Gastroesophageal sphincter (tissue), 4 donors: ENCODE results near the gene PDK4. TPM values are rescaled to one million over a fixed set of nuclear protein-coding genes. Genes with fewer than 3 reads are reported as not detected.
"Not testable (repeated sequence)": the region's sequence is repeated elsewhere in the genome, so short reads cannot be mapped to it uniquely, and the experiment has no call there.

Experiments used
- ATAC-seq: fragments of 150-250 bp; one replicate; pipeline ENCODE4 v1.9.1; 2016; ENCODE audit warnings: mild to moderate bottlenecking, moderate library complexity
- H3K27ac ChIP-seq, 4 donors: fragments of 200-600 bp; sonication (generic) in 3 of 4; 1 replicate in 3 of 4; 2 replicates in 1 of 4; pipeline ENCODE4 v1.5.1; 2016 to 2019
- H3K27me3 ChIP-seq: fragments of 200-600 bp; sonication (generic); one replicate; pipeline ENCODE4 v1.5.1; 2019
- H3K36me3 ChIP-seq, 2 donors: fragments of 200-600 bp; sonication (generic); one replicate each; pipeline ENCODE4 v1.5.1; 2019; ENCODE audit warnings: control low read depth in 1 of 2
- H3K4me1 ChIP-seq, 3 donors: fragments of 200-600 bp; sonication (generic); 1 replicate in 2 of 3; 2 replicates in 1 of 3; pipeline ENCODE4 v1.5.1; 2016 to 2019; ENCODE audit warnings: control low read depth in 2 of 3
- H3K4me3 ChIP-seq, 2 donors: fragments of 200-600 bp; sonication (generic); one replicate each; pipeline ENCODE4 v1.5.1; 2019; ENCODE audit warnings: mild to moderate bottlenecking in 1 of 2, moderate library complexity in 1 of 2
- H3K9me3 ChIP-seq, 3 donors: fragments of 200-600 bp; sonication (generic); one replicate each; pipeline ENCODE4 v1.5.1; 2017 to 2019; ENCODE audit warnings: control low read depth in 2 of 3
- EP300 ChIP-seq: sonication (generic); formaldehyde crosslinking; IDR thresholded peaks from one replicate; pipeline ENCODE4 v1.6.1; 2017; ENCODE audit warnings: antibody characterized with exemption, mild to moderate bottlenecking
- POLR2A ChIP-seq, 2 donors: fragments of 450-650 bp; IDR thresholded peaks; one replicate each; pipeline ENCODE4 v1.6.1; 2017; ENCODE audit warnings: antibody characterized with exemption in 2 of 2, mild to moderate bottlenecking in 2 of 2, moderate library complexity in 1 of 2
- POLR2AphosphoS5 ChIP-seq: sonication (generic); formaldehyde crosslinking; IDR thresholded peaks from one replicate; pipeline ENCODE4 v1.6.1; 2017; ENCODE audit warnings: antibody characterized with exemption
- WGBS, 2 donors: methylation state at CpG; one replicate each; pipeline ENCODE4 v1.1.5; 2018; ENCODE audit warnings: low coverage in 1 of 2; 5-methylcytosine and 5-hydroxymethylcytosine counted together
- total RNA-seq, 4 donors: library from RNA; depleted of rRNA; stranded (reverse); fragments of >200 nt; gene quantifications; one replicate each; pipeline ENCODE4 v1.1.0, GENCODE V29; 2016
- TF ChIP-seq, protein P1 (sequence below), 4 experiments: fragments of 200-600 bp in 2 of 4; fragments of 450-650 bp in 2 of 4; sonication (generic) in 1 of 4; IDR thresholded peaks; one replicate each; pipeline ENCODE4 v1.5.1; 2017 to 2019; ENCODE audit warnings: antibody characterized with exemption in 4 of 4, mild to moderate bottlenecking in 2 of 4, moderate library complexity in 2 of 4

Gene PDK4
- total RNA-seq, 4 donors from 2014 or later: 208 to 842 (median 506) TPM

DNA sequence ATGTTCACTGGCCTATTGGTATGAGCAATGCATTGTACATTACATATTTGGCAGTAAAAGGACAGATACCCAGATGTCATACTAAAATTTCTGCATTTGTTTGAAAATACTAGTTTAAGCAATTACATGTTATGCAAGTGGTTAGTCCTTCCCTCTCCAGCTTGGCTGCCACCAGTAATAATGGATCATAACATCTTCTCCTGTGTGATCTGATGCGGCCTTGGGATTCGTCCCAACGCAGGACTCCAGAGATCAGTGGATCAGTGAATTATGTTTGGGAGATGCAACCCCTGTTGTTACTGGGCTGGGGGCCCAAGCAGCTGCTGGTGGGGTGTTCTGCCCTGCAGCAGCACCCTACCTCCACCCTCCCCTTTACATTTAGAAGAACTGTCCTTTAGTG lies 11.2 kb upstream of the PDK4 start:
- peaks cover 27 to 57% (median 28%) of the 10 kb centered on the region in 3 donors for H3K4me1 ChIP-seq
- H3K27me3 ChIP-seq: no peaks in the 10 kb centered on the region
- no peaks in the 10 kb centered on the region for H3K36me3 ChIP-seq
- TF ChIP-seq, protein P1, sequence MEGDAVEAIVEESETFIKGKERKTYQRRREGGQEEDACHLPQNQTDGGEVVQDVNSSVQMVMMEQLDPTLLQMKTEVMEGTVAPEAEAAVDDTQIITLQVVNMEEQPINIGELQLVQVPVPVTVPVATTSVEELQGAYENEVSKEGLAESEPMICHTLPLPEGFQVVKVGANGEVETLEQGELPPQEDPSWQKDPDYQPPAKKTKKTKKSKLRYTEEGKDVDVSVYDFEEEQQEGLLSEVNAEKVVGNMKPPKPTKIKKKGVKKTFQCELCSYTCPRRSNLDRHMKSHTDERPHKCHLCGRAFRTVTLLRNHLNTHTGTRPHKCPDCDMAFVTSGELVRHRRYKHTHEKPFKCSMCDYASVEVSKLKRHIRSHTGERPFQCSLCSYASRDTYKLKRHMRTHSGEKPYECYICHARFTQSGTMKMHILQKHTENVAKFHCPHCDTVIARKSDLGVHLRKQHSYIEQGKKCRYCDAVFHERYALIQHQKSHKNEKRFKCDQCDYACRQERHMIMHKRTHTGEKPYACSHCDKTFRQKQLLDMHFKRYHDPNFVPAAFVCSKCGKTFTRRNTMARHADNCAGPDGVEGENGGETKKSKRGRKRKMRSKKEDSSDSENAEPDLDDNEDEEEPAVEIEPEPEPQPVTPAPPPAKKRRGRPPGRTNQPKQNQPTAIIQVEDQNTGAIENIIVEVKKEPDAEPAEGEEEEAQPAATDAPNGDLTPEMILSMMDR (IDR thresholded peaks at IDR 0.05): no peak
- no peak for TF ChIP-seq POLR2AphosphoS5
- TF ChIP-seq POLR2A (IDR thresholded peaks at IDR 0.05): no peak
- TF ChIP-seq EP300: no peak
- no peaks in the 10 kb centered on the region for H3K9me3 ChIP-seq
- WGBS, 2 donors: 40 to 100% methylated on average over 3 of the region's 3 CpGs
- peak; percentile 4 for ATAC-seq
- no peak overlapping the region for H3K4me3 ChIP-seq
- peak overlapping the region in 3 of 4 donors; percentile 92 to 95 (median 92) for H3K27ac ChIP-seq

DNA sequence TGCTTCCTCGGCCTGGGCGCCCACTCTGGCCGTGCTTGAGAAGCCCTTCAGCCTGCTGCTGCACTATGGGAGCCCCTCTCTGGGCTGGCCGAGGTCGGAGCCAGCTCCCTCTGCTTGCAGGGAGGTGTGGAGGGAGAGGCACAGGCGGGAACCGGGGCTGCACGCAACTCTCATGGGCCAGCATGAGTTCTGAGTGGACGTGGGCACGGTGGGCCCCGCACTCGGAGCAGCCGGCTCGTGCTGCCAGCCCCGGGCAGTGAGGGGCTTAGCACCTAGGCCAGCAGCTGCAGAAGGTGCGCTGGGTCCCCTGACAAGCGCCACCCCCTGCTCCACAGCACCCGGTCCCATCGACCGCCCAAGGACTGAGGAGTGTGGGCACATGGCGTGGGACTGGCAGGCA lies 9.0 kb upstream of the PDK4 start:
- no peaks in the 10 kb centered on the region for H3K36me3 ChIP-seq
- WGBS, 2 donors: no CpG with 5 or more reads among the region's 21 CpGs
- H3K27ac ChIP-seq: peak overlapping the region in 2 of 4 donors; percentile 92 to 95
- H3K9me3 ChIP-seq: no peaks in the 10 kb centered on the region
- TF ChIP-seq, protein P1 (IDR thresholded peaks at IDR 0.05): no peak
- TF ChIP-seq POLR2AphosphoS5 (no peak), EP300 (no peak), POLR2A (IDR thresholded peaks at IDR 0.05) (no peak)
- H3K27me3 ChIP-seq: no peaks in the 10 kb centered on the region
- peaks cover 19 to 47% (median 27%) of the 10 kb centered on the region in 3 donors for H3K4me1 ChIP-seq
- no peak for ATAC-seq
- no peak overlapping the region for H3K4me3 ChIP-seq

DNA sequence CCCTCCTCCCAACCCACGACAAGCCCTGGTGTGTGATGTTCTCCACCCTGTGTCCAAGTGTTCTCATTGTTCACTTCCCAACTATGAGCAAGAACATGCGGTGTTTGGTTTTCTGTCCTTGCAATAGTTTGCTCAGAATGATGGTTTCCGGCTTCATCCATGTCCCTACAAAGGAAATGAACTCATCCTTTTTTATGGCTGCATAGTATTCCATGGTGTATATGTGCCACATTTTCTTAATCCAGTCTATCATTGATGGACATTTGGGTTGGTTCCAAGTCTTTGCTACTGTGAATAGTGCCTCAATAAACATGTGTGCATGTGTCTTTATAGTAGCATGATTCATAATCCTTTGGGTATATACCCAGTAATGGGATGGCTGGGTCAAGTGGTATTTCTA lies 8.5 kb upstream of the PDK4 start:
- peaks cover 18 to 42% (median 22%) of the 10 kb centered on the region in 3 donors for H3K4me1 ChIP-seq
- not testable (repeated sequence) for H3K9me3 ChIP-seq, H3K36me3 ChIP-seq, H3K27me3 ChIP-seq, H3K4me3 ChIP-seq, ATAC-seq
- peak overlapping the region in 2 of 4 donors; percentile 92 to 95 for H3K27ac ChIP-seq
- 78% methylated on average over 2 to 3 of the region's 3 CpGs for WGBS, 2 donors

DNA sequence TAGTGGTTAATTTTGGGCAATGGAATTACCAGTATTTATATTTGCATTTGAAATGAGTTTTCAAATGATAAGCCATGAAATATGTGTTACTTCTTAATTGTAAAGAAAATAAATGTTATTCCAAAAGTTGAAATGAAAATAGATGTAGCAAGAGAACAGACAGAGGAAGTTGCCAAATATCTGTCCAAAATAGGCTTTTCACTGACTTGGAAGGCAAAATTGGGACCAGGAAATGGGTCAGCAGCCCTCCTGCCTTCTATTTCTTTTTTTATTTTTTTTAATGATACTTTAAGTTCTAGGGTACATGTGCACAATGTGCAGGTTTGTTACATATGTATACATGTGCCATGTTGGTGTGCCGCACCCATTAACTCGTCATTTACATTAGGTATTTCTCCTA lies 8.1 kb upstream of the PDK4 start:
- not testable (repeated sequence) for ATAC-seq, H3K9me3 ChIP-seq, H3K36me3 ChIP-seq, H3K4me3 ChIP-seq, H3K27me3 ChIP-seq
- 86 to 96% methylated on average over 2 of the region's 2 CpGs for WGBS, 2 donors
- Histone ChIP-seq H3K27ac (peak overlapping the region in 2 of 4 donors; percentile 92 to 95), H3K4me1 (peaks cover 18 to 39% (median 21%) of the 10 kb centered on the region in 3 donors)

DNA sequence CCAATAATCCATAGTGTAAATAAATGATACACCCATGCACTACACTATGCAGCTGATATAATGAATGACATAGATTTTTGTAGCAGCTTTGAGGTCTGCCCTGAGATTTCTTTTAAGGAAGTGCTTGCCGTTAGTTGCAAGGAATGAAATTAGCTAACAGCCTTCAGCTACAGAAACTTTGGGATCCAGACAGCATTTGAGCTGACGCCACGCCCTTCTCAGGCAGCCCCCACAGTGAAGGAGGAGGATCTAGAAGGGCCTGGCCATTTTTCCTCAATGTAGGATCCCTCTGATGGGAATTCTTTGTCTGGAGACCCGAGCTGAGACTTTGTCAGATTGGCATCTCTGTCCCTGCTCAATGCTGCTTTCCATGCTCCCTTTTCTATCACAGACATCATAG lies 6.1 kb upstream of the PDK4 start:
- H3K4me1 ChIP-seq: peaks cover 14 to 42% (median 16%) of the 10 kb centered on the region in 3 donors
- 48 to 51% methylated on average over 2 to 4 of the region's 4 CpGs for WGBS, 2 donors
- H3K36me3 ChIP-seq: no peaks in the 10 kb centered on the region
- H3K4me3 ChIP-seq: no peak overlapping the region
- H3K9me3 ChIP-seq: no peaks in the 10 kb centered on the region
- no peaks in the 10 kb centered on the region for H3K27me3 ChIP-seq
- ATAC-seq: peak; percentile 32
- no peak for TF ChIP-seq POLR2AphosphoS5
- TF ChIP-seq, protein P1 (IDR thresholded peaks at IDR 0.05): no peak
- TF ChIP-seq POLR2A (IDR thresholded peaks at IDR 0.05): no peak
- no peak for TF ChIP-seq EP300
- H3K27ac ChIP-seq: peak overlapping the region in 2 of 4 donors; percentile 48 to 99

DNA sequence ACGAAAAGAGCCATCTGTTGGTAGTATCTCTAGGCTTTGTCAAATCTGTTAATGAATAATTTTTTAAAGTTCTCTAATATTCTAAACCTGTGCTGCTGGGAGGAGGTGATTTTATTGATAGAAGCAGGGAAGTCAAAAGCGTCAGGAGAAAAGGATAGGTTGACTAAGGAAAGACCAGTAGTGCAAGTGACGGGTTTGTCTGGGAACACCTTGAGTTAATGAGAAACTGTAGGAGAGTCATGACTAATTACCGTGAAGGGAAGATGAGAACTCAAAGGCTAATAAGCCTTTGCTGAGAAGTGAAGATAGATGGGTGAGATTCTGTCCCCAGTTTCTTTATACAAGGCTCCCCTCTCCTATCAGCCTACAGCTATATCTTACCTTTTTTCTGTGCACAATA lies 5.0 kb upstream of the PDK4 start:
- no peaks in the 10 kb centered on the region for H3K36me3 ChIP-seq
- 87 to 92% methylated on average over 3 to 4 of the region's 4 CpGs for WGBS, 2 donors
- peak overlapping the region in 1 of 4 donors; percentile 99 for H3K27ac ChIP-seq
- H3K9me3 ChIP-seq: no peaks in the 10 kb centered on the region
- no peaks in the 10 kb centered on the region for H3K27me3 ChIP-seq
- H3K4me1 ChIP-seq: peaks cover 9 to 38% (median 13%) of the 10 kb centered on the region in 3 donors
- no peak for TF ChIP-seq POLR2AphosphoS5
- TF ChIP-seq, protein P1 (IDR thresholded peaks at IDR 0.05): no peak
- no peak for TF ChIP-seq POLR2A (IDR thresholded peaks at IDR 0.05)
- no peak for TF ChIP-seq EP300
- H3K4me3 ChIP-seq: no peak overlapping the region
- ATAC-seq: no peak
